ENCODE data around the gene INA.
A peak's percentile ranks its signal among the peaks of the same experiment; 100 is the strongest.

The INA gene

DNA sequence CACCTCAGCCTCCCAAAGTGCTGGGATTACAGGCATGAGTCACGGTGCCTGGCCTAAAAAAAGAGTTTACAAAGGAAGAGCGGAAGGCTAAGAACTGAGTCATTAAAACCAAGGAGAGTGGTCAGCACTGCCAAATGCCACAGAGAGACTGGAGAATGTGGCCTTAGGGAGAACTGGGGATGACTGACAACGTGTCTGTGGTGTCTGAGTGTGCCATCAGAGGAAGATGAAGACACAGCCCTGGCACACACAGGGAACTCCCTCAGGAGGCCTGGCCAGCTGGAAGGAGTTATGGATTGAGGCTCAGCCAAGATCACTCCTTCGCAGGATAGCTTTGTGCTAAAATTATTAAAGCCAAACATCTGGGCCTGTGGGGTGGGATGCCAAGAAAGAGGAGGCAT is 3.9 kb upstream of the INA start:
- Histone ChIP-seq H3K27ac (ENCODE audit: insufficient read depth, low read length, poor library complexity, severe bottlenecking) (no peak overlapping the region), H3K4me3 (ENCODE audit: insufficient read depth, low read depth, low read length, poor library complexity, severe bottlenecking) (no peak overlapping the region), H3K9me3 (ENCODE audit: control insufficient read depth, low read length) (no peaks in the 10 kb centered on the region), H3K27me3 (replicated peaks; ENCODE audit: control insufficient read depth, insufficient read depth, low read length, poor library complexity, severe bottlenecking) (peaks cover 12% of the 10 kb centered on the region), H3K4me1 (ENCODE audit: control insufficient read depth, insufficient read depth, low read length, poor library complexity, severe bottlenecking) (peaks cover 18% of the 10 kb centered on the region), H3K36me3 (ENCODE audit: control insufficient read depth, insufficient read depth, low read length) (no peaks in the 10 kb centered on the region)
- no peak for DNase-seq

DNA sequence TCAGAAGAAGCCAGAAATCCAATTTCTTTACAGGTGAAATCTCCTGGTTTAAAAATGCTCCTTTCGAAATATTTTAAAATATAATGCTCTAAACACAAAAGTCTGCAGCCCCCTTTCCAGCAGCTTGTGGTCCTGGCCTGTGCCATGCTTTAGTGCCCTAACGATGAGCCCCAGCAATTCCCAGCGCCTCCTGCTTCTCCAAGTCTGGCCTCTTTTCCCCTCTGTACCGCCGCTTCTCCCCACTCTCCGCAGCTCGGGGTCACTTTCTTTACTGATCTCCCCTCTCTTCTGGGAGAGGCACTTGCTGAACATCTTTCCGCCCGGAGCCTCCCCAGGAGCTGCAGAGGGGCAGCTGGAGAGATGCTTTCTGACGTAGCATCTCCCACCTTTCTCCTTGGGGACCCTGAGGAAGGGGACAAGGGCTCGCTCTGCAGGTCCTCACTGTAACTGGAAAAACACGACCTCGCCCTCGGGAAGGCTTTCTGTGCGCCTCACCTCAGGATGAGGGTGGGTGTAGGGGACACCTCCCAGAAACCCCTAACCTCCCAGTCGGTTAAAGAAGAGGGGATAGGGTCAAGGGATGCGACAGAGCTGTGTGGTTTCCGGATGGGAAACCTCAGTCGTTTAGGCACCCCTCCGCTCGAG is 565 bp upstream of the INA start:
- H3K36me3 ChIP-seq (ENCODE audit: control insufficient read depth, insufficient read depth, low read length): no peaks in the 10 kb centered on the region
- H3K9me3 ChIP-seq (ENCODE audit: control insufficient read depth, low read length): no peaks in the 10 kb centered on the region
- peaks cover 18% of the 10 kb centered on the region for H3K27me3 ChIP-seq (replicated peaks; ENCODE audit: control insufficient read depth, insufficient read depth, low read length, poor library complexity, severe bottlenecking)
- DNase-seq: no peak
- peaks cover 19% of the 10 kb centered on the region for H3K4me1 ChIP-seq (ENCODE audit: control insufficient read depth, insufficient read depth, low read length, poor library complexity, severe bottlenecking)
- peak overlapping the region; percentile 36 for H3K4me3 ChIP-seq (ENCODE audit: insufficient read depth, low read depth, low read length, poor library complexity, severe bottlenecking)
- no peak overlapping the region for H3K27ac ChIP-seq (ENCODE audit: insufficient read depth, low read length, poor library complexity, severe bottlenecking)

DNA sequence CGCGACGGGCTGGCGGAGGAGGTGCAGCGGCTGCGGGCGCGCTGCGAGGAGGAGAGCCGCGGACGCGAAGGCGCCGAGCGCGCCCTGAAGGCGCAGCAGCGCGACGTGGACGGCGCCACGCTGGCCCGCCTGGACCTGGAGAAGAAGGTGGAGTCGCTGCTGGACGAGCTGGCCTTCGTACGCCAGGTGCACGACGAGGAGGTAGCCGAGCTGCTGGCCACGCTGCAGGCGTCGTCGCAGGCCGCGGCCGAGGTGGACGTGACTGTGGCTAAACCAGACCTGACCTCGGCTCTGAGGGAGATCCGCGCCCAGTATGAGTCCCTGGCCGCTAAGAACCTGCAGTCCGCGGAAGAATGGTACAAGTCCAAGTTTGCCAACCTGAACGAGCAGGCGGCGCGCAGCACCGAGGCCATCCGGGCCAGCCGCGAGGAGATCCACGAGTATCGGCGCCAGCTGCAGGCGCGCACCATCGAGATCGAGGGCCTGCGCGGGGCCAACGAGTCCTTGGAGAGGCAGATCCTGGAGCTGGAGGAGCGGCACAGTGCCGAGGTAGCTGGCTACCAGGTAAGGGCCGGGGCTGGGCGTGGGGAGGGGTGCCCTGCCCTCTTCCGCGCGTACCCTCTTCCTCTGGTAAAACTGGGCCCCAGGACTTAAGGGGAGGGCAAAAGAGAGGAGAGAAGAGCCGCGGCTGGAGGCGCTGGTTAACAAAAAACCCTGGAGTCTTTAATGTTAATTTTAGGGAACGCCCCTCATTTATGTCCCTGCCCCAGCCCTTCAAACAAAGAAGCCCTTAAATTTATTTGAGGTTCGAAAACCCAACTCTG is 987 bp downstream of the INA start:
- H3K27me3 ChIP-seq (replicated peaks; ENCODE audit: control insufficient read depth, insufficient read depth, low read length, poor library complexity, severe bottlenecking): peaks cover 24% of the 10 kb centered on the region

DNA sequence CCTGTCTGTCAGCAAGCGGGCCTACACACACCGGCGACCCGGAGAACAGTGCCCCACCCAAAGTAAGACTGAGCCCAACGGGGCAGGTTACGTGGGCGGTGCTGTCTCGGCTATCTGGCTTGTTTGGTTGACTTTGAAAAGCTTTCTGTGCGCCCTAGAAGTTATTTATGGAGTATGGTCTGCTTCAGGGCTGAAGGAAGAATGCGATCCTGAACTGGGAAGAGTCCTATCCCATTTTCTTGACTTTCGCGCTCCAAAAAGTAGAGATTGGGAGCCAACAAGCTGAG is 1.5 kb downstream of the INA start:
- Histone ChIP-seq H3K4me3 (ENCODE audit: insufficient read depth, low read depth, low read length, poor library complexity, severe bottlenecking) (no peak overlapping the region), H3K36me3 (ENCODE audit: control insufficient read depth, insufficient read depth, low read length) (no peaks in the 10 kb centered on the region), H3K27ac (ENCODE audit: insufficient read depth, low read length, poor library complexity, severe bottlenecking) (no peak overlapping the region), H3K27me3 (replicated peaks; ENCODE audit: control insufficient read depth, insufficient read depth, low read length, poor library complexity, severe bottlenecking) (peaks cover 24% of the 10 kb centered on the region), H3K4me1 (ENCODE audit: control insufficient read depth, insufficient read depth, low read length, poor library complexity, severe bottlenecking) (peaks cover 19% of the 10 kb centered on the region), H3K9me3 (ENCODE audit: control insufficient read depth, low read length) (no peaks in the 10 kb centered on the region)
- no peak for DNase-seq

More for the DNA sequence above, 987 bp downstream of the INA start:
- Histone ChIP-seq H3K9me3 (ENCODE audit: control insufficient read depth, low read length) (no peaks in the 10 kb centered on the region), H3K4me3 (ENCODE audit: insufficient read depth, low read depth, low read length, poor library complexity, severe bottlenecking) (no peak overlapping the region), H3K4me1 (ENCODE audit: control insufficient read depth, insufficient read depth, low read length, poor library complexity, severe bottlenecking) (peaks cover 19% of the 10 kb centered on the region), H3K27ac (ENCODE audit: insufficient read depth, low read length, poor library complexity, severe bottlenecking) (no peak overlapping the region), H3K36me3 (ENCODE audit: control insufficient read depth, insufficient read depth, low read length) (no peaks in the 10 kb centered on the region)
- DNase-seq: no peak

DNA sequence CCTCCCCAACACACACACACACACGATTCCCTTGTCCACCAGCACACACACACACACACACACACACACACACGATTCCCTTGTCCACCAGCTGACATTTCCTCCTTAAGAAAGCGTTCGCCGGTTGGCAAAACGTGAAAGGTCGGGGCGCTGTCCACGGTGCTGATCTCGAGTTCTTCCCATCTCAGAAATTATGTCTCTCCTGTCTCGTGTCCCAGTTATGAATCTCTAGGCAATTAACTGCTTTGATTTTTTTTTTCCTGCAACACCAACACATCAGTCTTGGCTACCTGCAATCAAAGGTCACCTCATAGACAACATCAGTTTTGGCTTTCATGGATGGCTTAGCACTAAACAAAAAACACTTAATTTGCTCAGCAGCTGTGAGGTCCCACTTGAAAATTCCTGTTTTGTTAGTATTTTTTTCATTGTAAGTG is 1.9 kb downstream of the INA start:
- H3K4me3 ChIP-seq (ENCODE audit: insufficient read depth, low read depth, low read length, poor library complexity, severe bottlenecking): no peak overlapping the region
- H3K36me3 ChIP-seq (ENCODE audit: control insufficient read depth, insufficient read depth, low read length): no peaks in the 10 kb centered on the region
- H3K27me3 ChIP-seq (replicated peaks; ENCODE audit: control insufficient read depth, insufficient read depth, low read length, poor library complexity, severe bottlenecking): peaks cover 24% of the 10 kb centered on the region
- H3K9me3 ChIP-seq (ENCODE audit: control insufficient read depth, low read length): no peaks in the 10 kb centered on the region
- peak in 1 of 3 donors; percentile 4 for DNase-seq
- peaks cover 19% of the 10 kb centered on the region for H3K4me1 ChIP-seq (ENCODE audit: control insufficient read depth, insufficient read depth, low read length, poor library complexity, severe bottlenecking)
- no peak overlapping the region for H3K27ac ChIP-seq (ENCODE audit: insufficient read depth, low read length, poor library complexity, severe bottlenecking)

DNA sequence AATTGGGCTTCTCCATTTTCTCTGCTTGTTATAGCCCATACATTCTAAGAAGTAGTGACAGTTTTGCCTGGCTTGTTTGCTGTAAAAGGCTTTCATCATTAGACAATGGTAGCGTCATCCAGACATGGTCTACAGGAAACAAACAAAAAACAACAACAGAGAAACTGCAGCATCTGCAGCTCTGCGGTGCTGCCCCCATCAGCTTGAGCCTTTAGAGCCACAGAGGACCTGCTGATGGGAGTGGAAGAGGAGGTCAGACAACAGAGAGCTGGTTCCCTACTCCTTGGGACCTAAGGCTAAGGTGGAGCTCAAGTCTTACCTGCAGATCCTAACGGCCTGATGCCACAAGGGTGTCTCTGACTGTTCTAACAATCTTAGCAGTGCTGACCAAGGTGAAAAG is 3.1 kb downstream of the INA start:
- H3K9me3 ChIP-seq (ENCODE audit: control insufficient read depth, low read length): no peaks in the 10 kb centered on the region
- no peak overlapping the region for H3K27ac ChIP-seq (ENCODE audit: insufficient read depth, low read length, poor library complexity, severe bottlenecking)
- H3K4me3 ChIP-seq (ENCODE audit: insufficient read depth, low read depth, low read length, poor library complexity, severe bottlenecking): no peak overlapping the region
- no peaks in the 10 kb centered on the region for H3K36me3 ChIP-seq (ENCODE audit: control insufficient read depth, insufficient read depth, low read length)
- DNase-seq: no peak
- H3K27me3 ChIP-seq (replicated peaks; ENCODE audit: control insufficient read depth, insufficient read depth, low read length, poor library complexity, severe bottlenecking): peaks cover 24% of the 10 kb centered on the region
- H3K4me1 ChIP-seq (ENCODE audit: control insufficient read depth, insufficient read depth, low read length, poor library complexity, severe bottlenecking): peaks cover 19% of the 10 kb centered on the region

DNA sequence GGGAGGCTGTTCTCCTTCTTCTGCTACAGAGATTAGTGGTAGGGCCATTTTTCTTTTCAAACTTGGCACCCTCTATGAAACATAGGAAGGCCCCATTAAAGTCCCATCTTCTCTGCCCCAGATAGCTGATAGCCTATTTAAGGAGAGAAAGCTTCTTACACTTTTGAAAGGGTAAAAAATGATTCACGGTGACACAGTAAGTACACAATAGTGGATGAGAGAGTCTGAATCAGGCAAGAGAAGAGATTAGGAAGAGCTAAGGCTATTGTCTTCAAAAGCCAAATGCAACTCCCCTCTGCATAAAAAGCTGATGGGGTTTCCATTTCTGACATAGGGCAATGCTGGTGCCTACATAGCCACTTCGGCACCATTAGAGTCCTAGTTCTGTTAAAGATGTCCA is 3.6 kb downstream of the INA start:
- Histone ChIP-seq H3K27me3 (replicated peaks; ENCODE audit: control insufficient read depth, insufficient read depth, low read length, poor library complexity, severe bottlenecking) (peaks cover 24% of the 10 kb centered on the region), H3K36me3 (ENCODE audit: control insufficient read depth, insufficient read depth, low read length) (no peaks in the 10 kb centered on the region), H3K9me3 (ENCODE audit: control insufficient read depth, low read length) (no peaks in the 10 kb centered on the region), H3K27ac (ENCODE audit: insufficient read depth, low read length, poor library complexity, severe bottlenecking) (no peak overlapping the region), H3K4me3 (ENCODE audit: insufficient read depth, low read depth, low read length, poor library complexity, severe bottlenecking) (no peak overlapping the region), H3K4me1 (ENCODE audit: control insufficient read depth, insufficient read depth, low read length, poor library complexity, severe bottlenecking) (peaks cover 19% of the 10 kb centered on the region)
- no peak for DNase-seq

DNA sequence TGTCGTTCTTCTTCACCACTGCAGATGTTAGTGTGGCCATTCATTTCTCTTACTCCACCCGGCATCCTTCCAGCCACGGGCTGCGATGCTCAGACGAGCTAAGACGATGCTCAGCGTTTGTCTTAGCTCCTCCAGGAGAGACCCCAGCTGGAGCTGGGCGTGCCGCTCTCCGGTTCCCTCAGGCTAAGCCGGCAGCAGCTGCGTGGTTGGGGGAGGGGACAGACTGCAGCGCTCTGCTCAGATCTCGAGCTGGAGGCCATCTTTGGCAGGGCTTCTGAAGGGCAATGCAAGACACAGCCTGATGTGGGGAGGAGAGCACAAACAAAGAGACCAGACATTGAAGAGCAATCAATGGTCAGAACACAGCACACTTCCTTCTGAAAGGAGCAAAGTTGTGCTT is 4.8 kb downstream of the INA start:
- H3K9me3 ChIP-seq (ENCODE audit: control insufficient read depth, low read length): no peaks in the 10 kb centered on the region
- H3K4me3 ChIP-seq (ENCODE audit: insufficient read depth, low read depth, low read length, poor library complexity, severe bottlenecking): no peak overlapping the region
- no peaks in the 10 kb centered on the region for H3K36me3 ChIP-seq (ENCODE audit: control insufficient read depth, insufficient read depth, low read length)
- no peak for DNase-seq
- H3K27ac ChIP-seq (ENCODE audit: insufficient read depth, low read length, poor library complexity, severe bottlenecking): no peak overlapping the region
- H3K27me3 ChIP-seq (replicated peaks; ENCODE audit: control insufficient read depth, insufficient read depth, low read length, poor library complexity, severe bottlenecking): peaks cover 24% of the 10 kb centered on the region
- peaks cover 13% of the 10 kb centered on the region for H3K4me1 ChIP-seq (ENCODE audit: control insufficient read depth, insufficient read depth, low read length, poor library complexity, severe bottlenecking)

DNA sequence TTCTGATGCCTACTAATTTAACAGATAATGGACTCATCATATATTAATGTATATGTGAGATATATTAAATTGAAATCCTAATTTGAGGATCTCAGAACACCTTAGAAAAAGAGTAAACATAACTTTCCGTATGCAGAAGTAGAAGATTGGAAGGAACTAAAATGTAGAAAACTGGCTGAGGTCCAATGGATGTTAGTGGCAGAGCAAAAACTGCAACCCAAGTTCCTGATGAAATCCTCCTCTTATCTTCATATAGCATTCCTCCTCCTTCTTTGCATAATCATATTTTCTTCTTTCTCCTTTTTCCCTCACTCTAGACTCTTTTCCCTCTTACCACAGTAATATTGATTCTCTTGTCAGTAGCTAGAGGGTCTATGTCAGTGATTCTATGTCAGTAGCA is 6.0 kb downstream of the INA start:
- H3K27me3 ChIP-seq (replicated peaks; ENCODE audit: control insufficient read depth, insufficient read depth, low read length, poor library complexity, severe bottlenecking): peaks cover 13% of the 10 kb centered on the region

DNA sequence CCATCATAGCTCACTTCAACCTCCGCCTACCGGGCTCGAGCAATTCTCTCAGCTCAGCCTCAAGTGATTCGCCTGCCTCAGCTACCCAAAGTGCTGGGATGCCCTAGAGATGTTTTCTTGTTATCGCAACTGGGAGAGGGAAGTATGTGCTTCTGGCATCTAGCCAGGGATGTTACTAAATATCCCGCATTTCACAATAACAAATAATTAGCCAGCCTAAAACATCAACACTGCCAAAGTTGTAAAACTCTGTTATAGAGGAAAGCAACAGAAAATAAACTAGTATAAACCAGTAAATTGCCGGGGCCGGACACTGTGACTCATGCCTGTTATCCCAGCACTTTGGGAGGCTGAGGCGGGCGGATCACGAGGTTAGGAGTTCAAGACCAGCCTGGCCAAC is 7.2 kb downstream of the INA start:
- no peaks in the 10 kb centered on the region for H3K36me3 ChIP-seq (ENCODE audit: control insufficient read depth, insufficient read depth, low read length)
- no peaks in the 10 kb centered on the region for H3K4me1 ChIP-seq (ENCODE audit: control insufficient read depth, insufficient read depth, low read length, poor library complexity, severe bottlenecking)
- no peaks in the 10 kb centered on the region for H3K9me3 ChIP-seq (ENCODE audit: control insufficient read depth, low read length)
- H3K27ac ChIP-seq (ENCODE audit: insufficient read depth, low read length, poor library complexity, severe bottlenecking): no peak overlapping the region
- peaks cover 6% of the 10 kb centered on the region for H3K27me3 ChIP-seq (replicated peaks; ENCODE audit: control insufficient read depth, insufficient read depth, low read length, poor library complexity, severe bottlenecking)
- H3K4me3 ChIP-seq (ENCODE audit: insufficient read depth, low read depth, low read length, poor library complexity, severe bottlenecking): no peak overlapping the region
- no peak for DNase-seq

More for the DNA sequence above, 6.0 kb downstream of the INA start:
- H3K4me1 ChIP-seq (ENCODE audit: control insufficient read depth, insufficient read depth, low read length, poor library complexity, severe bottlenecking): peaks cover 2% of the 10 kb centered on the region
- no peak for DNase-seq
- H3K27ac ChIP-seq (ENCODE audit: insufficient read depth, low read length, poor library complexity, severe bottlenecking): no peak overlapping the region
- H3K36me3 ChIP-seq (ENCODE audit: control insufficient read depth, insufficient read depth, low read length): no peaks in the 10 kb centered on the region
- no peak overlapping the region for H3K4me3 ChIP-seq (ENCODE audit: insufficient read depth, low read depth, low read length, poor library complexity, severe bottlenecking)
- H3K9me3 ChIP-seq (ENCODE audit: control insufficient read depth, low read length): no peaks in the 10 kb centered on the region
